HG03460 (cell line): ENCODE measurements around the gene PSMB2.
"Not testable (repeated sequence)": the region's sequence is repeated elsewhere in the genome, so short reads cannot be mapped to it uniquely, and the experiment has no call there.

Experiments used
- ATAC-seq: cut with Tn5 transposase; IDR thresholded peaks from one replicate; pipeline ENCODE4 v1.9.1; 2021; ENCODE audit not compliant: unreplicated experiment

Gene PSMB2

GRCh38 chr1:35641233-35641866, at the start of gene PSMB2:
PSMB2 (minus strand) TSS chr1:35641526; CDS start chr1:35641432, 94 bp downstream.
- peak; percentile 86 for ATAC-seq

- no peak for ATAC-seq
Measured at GRCh38 chr1:35691080-35691479, 49.8 kb upstream of the PSMB2 start.

GRCh38 chr1:35690103-35690502, 48.8 kb upstream of the PSMB2 start:
- not testable (repeated sequence) for ATAC-seq

- ATAC-seq, result no peak
Measured at GRCh38 chr1:35688161-35688560, 46.8 kb upstream of the PSMB2 start.

- no peak for ATAC-seq
Measured at GRCh38 chr1:35683012-35683411, 41.7 kb upstream of the PSMB2 start.

- ATAC-seq, result no peak
Measured at GRCh38 chr1:35680271-35680670, 38.9 kb upstream of the PSMB2 start.

GRCh38 chr1:35675773-35676172, 34.4 kb upstream of the PSMB2 start:
- ATAC-seq, result no peak

- no peak for ATAC-seq
Measured at GRCh38 chr1:35674111-35674510, 32.8 kb upstream of the PSMB2 start.

GRCh38 chr1:35672116-35672515, 30.8 kb upstream of the PSMB2 start:
- no peak for ATAC-seq

GRCh38 chr1:35668506-35668905, 27.2 kb upstream of the PSMB2 start:
- ATAC-seq, result no peak

- no peak for ATAC-seq
Measured at GRCh38 chr1:35666916-35667315, 25.6 kb upstream of the PSMB2 start.

- no peak for ATAC-seq
Measured at GRCh38 chr1:35666216-35666615, 24.9 kb upstream of the PSMB2 start.

- no peak for ATAC-seq
Measured at GRCh38 chr1:35663434-35663833, 22.1 kb upstream of the PSMB2 start.

GRCh38 chr1:35661474-35661795, 20.1 kb upstream of the PSMB2 start:
- ATAC-seq, result no peak

GRCh38 chr1:35660581-35661473, 19.5 kb upstream of the PSMB2 start:
- ATAC-seq, result no peak

- ATAC-seq, result no peak
Measured at GRCh38 chr1:35659589-35659988, 18.3 kb upstream of the PSMB2 start.

GRCh38 chr1:35657851-35658250, 16.5 kb upstream of the PSMB2 start:
- no peak for ATAC-seq

GRCh38 chr1:35656863-35657232, 15.5 kb upstream of the PSMB2 start:
- ATAC-seq, result no peak

GRCh38 chr1:35656148-35656862, 15.0 kb upstream of the PSMB2 start:
- no peak for ATAC-seq

GRCh38 chr1:35655196-35655595, 13.9 kb upstream of the PSMB2 start:
- ATAC-seq, result no peak

GRCh38 chr1:35650416-35650815, 9.1 kb upstream of the PSMB2 start:
- no peak for ATAC-seq

GRCh38 chr1:35646043-35646442, 4.7 kb upstream of the PSMB2 start:
- no peak for ATAC-seq
